Measurements from ENCODE around the gene MRPL4.

MRPL4 gene

DNA sequence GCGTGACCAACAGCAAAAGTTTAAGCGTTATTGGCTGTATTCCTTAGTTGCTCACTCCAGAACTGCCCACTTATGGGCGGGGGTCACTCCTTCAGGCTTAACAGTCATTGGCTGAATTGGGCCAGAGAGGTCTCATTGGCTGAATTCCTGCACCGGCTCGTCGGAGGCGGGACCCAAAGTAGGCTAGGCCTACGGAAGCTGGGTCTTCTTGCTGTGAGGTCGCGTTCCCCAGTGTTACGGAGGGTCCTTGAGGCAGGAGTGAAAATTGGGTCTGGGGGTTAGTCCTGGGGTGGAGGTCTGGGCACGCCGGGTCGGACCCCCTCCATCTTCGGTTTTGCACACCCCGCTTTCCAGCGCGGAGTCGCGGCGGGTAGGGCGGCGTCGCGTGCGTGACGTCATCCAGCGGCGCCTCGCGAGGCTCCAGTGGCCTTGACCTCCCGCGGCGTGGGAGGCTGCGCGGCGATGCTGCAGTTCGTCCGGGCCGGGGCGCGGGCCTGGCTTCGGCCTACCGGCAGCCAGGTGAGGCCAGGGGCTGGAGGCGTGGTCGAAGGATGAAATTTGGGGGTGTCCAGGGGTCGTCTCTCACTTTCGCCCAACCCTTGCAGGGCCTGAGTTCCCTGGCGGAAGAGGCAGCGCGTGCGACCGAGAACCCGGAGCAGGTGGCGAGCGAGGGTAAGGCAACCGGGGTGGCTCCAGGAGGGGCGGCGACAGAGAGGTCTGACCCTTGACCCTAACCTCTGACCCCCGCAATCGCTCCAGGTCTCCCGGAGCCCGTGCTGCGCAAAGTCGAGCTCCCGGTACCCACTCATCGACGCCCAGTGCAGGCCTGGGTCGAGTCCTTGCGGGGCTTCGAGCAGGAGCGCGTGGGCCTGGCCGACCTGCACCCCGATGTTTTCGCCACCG is at the start of gene MRPL4:
MRPL4 (plus strand) TSS at position 423 of the 903 bp plus-strand sequence; CDS start at position 463, 40 bp downstream.
- Histone ChIP-seq H3K27ac (ENCODE audit: low read length) (peak within 1 kb of the TSS; percentile 72), H3K27me3 (ENCODE audit: low read depth, low read length) (no peaks in the 10 kb centered on the region), H3K36me3 (ENCODE audit: control insufficient read depth in 1 of 2, insufficient read depth in 2 of 2, low read length in 2 of 2) (peaks cover 8 to 30% of the 10 kb centered on the region in 2 donors), H3K4me3 (ENCODE audit: low read depth in 1 of 2, low read length in 2 of 2) (peak within 1 kb of the TSS; percentile 80 to 91), H3K4me1 (ENCODE audit: control insufficient read depth in 1 of 2, insufficient read depth in 2 of 2, low read length in 2 of 2) (peaks cover 0 to 15% of the 10 kb centered on the region in 2 donors), H3K9me3 (ENCODE audit: control insufficient read depth in 1 of 2, low read length in 2 of 2) (no peaks in the 10 kb centered on the region)

DNA sequence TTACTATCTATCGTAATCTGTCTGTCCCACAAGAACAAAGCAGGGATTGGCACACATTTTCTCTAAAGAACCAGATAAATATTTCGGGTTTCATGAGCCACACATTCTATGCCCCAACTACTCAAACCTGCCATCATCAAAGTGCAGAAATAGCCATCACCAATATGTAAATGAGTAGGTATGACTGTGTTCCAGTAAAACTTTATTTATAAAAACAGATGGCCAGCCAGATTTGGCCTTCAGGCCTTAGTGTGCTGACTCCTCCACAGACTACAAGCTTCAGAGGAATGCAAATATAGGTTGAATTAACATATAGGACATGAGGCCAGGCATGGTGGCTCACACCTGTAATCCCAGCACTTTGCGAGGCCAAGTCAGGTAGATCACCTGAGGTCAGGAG is 48.3 kb upstream of the MRPL4 start:
- Histone ChIP-seq H3K4me3 (ENCODE audit: low read depth in 1 of 2, low read length in 2 of 2) (no peak overlapping the region), H3K27ac (ENCODE audit: low read length) (no peak overlapping the region), H3K9me3 (ENCODE audit: control insufficient read depth in 1 of 2, low read length in 2 of 2) (no peaks in the 10 kb centered on the region), H3K27me3 (ENCODE audit: low read depth, low read length) (no peaks in the 10 kb centered on the region), H3K36me3 (ENCODE audit: control insufficient read depth in 1 of 2, insufficient read depth in 2 of 2, low read length in 2 of 2) (no peaks in the 10 kb centered on the region), H3K4me1 (ENCODE audit: control insufficient read depth in 1 of 2, insufficient read depth in 2 of 2, low read length in 2 of 2) (no peaks in the 10 kb centered on the region)

DNA sequence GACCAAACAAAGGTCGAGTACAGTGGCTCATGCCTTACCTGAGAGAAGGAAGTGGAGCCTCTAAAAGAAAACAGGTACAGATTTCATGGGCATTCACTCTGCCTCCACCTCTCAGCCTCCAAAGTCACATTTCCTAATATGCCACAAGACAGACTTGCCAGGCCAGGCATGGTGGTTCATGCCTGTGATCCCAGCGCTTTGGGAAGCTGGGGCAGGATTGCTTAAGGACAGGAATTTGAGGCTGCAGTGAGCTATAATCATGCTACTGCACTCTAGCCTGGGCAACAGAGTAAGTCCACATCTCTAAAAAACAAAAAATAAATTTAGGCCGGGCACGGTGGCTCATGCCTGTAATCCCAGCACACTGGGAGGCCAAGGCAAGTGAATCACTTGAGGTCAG is 46.4 kb upstream of the MRPL4 start:
- Histone ChIP-seq H3K9me3 (ENCODE audit: control insufficient read depth in 1 of 2, low read length in 2 of 2) (no peaks in the 10 kb centered on the region), H3K36me3 (ENCODE audit: control insufficient read depth in 1 of 2, insufficient read depth in 2 of 2, low read length in 2 of 2) (no peaks in the 10 kb centered on the region), H3K4me1 (ENCODE audit: control insufficient read depth in 1 of 2, insufficient read depth in 2 of 2, low read length in 2 of 2) (no peaks in the 10 kb centered on the region), H3K4me3 (ENCODE audit: low read depth in 1 of 2, low read length in 2 of 2) (no peak overlapping the region), H3K27me3 (ENCODE audit: low read depth, low read length) (no peaks in the 10 kb centered on the region), H3K27ac (ENCODE audit: low read length) (no peak overlapping the region)

DNA sequence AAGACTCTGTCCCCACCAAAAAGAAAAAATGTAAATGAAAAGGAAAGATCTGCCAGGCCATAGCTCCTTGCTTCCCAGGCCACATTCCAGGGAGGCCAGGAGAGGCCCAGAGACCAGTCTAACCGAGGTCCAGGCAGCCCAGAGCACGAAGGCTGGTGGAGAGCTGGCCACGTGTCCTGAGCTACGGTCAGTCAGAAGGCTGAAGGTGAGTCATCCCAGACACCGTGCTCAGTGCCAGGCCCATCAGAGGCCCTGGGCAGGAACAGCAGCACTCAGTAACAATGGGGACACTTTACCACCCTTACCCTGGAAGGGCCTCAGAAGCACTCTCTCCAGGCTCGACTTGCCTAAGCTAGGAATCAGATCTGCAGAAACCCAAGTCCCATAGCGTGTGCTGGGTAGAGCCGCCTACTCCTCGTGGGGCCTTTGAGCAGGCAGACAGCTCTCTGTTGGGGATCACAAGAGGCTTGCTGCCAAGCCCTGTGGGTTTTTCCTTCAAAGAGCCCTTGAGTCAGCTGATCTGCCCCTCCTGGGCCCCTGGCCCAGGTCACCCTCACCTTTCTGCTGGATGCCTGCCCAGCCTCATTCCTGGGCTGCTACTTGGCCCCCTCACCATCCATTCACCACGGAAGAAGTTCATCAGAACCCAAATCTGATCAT is 45.7 kb upstream of the MRPL4 start:
- Histone ChIP-seq H3K27ac (ENCODE audit: low read length) (no peak overlapping the region), H3K27me3 (ENCODE audit: low read depth, low read length) (no peaks in the 10 kb centered on the region), H3K4me3 (ENCODE audit: low read depth in 1 of 2, low read length in 2 of 2) (no peak overlapping the region), H3K36me3 (ENCODE audit: control insufficient read depth in 1 of 2, insufficient read depth in 2 of 2, low read length in 2 of 2) (no peaks in the 10 kb centered on the region), H3K9me3 (ENCODE audit: control insufficient read depth in 1 of 2, low read length in 2 of 2) (no peaks in the 10 kb centered on the region), H3K4me1 (ENCODE audit: control insufficient read depth in 1 of 2, insufficient read depth in 2 of 2, low read length in 2 of 2) (no peaks in the 10 kb centered on the region)

DNA sequence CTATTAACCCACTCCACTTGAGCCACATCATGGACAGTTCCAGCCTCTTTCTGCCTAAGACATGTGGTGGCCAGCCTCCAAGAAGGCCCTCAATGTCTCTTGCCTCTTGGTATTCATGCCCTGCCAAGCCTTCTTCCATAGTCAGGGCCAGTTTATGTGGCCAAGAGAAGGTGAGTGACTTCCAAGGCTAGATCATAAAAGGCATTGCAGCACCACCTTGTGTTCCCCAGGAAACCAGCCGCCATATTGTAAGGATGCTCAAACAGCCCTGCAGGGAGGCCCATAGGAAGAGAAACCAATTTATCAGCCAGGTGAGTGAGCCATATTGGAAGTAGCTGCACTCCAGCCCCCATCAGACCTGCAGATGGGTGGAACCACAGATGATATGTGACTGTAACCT is 45.0 kb upstream of the MRPL4 start:
- no peaks in the 10 kb centered on the region for H3K36me3 ChIP-seq (ENCODE audit: control insufficient read depth in 1 of 2, insufficient read depth in 2 of 2, low read length in 2 of 2)
- no peaks in the 10 kb centered on the region for H3K9me3 ChIP-seq (ENCODE audit: control insufficient read depth in 1 of 2, low read length in 2 of 2)
- no peaks in the 10 kb centered on the region for H3K4me1 ChIP-seq (ENCODE audit: control insufficient read depth in 1 of 2, insufficient read depth in 2 of 2, low read length in 2 of 2)
- H3K27me3 ChIP-seq (ENCODE audit: low read depth, low read length) = no peaks in the 10 kb centered on the region
- no peak overlapping the region for H3K27ac ChIP-seq (ENCODE audit: low read length)
- no peak overlapping the region for H3K4me3 ChIP-seq (ENCODE audit: low read depth in 1 of 2, low read length in 2 of 2)

DNA sequence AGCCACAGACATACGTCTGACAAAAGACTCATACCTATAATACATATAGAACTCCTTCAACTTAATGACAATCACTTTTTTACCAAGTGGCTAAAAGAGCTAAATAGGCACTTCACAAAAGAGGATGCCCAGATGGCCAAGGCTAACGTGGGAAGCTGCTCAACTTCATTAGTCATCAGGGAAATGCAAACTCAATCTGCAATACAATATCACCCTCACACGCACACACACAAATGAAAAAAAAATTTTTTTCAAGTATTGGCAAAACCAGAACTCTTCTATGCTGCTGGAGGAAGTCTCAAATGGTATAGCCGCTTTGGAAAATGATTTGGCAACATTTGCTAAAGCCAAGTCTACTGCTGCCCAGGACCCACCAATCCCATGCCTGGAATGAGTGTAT is 42.7 kb upstream of the MRPL4 start:
- no peaks in the 10 kb centered on the region for H3K9me3 ChIP-seq (ENCODE audit: control insufficient read depth in 1 of 2, low read length in 2 of 2)
- no peak overlapping the region for H3K27ac ChIP-seq (ENCODE audit: low read length)
- no peaks in the 10 kb centered on the region for H3K27me3 ChIP-seq (ENCODE audit: low read depth, low read length)
- no peaks in the 10 kb centered on the region for H3K4me1 ChIP-seq (ENCODE audit: control insufficient read depth in 1 of 2, insufficient read depth in 2 of 2, low read length in 2 of 2)
- no peak overlapping the region for H3K4me3 ChIP-seq (ENCODE audit: low read depth in 1 of 2, low read length in 2 of 2)
- H3K36me3 ChIP-seq (ENCODE audit: control insufficient read depth in 1 of 2, insufficient read depth in 2 of 2, low read length in 2 of 2) = no peaks in the 10 kb centered on the region

DNA sequence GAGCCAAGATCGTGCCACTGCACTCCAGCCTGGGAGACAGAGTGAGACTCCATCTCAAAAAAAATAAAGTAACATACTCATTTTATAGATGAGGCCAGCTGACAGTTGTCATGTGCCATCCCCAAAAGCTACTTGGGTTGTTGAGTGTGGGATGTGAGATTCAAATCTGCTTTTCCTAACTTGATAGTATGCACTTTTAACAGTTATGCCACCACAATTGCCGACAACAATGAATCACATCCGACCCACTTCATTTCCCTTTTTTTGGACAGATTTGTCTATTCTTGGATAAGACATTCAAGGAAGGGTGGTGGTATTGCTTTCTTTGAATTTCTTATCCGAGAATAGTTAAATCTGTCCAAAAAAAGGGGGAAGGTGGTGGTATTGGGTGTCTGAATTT is 41.0 kb upstream of the MRPL4 start:
- no peak overlapping the region for H3K4me3 ChIP-seq (ENCODE audit: low read depth in 1 of 2, low read length in 2 of 2)
- no peaks in the 10 kb centered on the region for H3K27me3 ChIP-seq (ENCODE audit: low read depth, low read length)

DNA sequence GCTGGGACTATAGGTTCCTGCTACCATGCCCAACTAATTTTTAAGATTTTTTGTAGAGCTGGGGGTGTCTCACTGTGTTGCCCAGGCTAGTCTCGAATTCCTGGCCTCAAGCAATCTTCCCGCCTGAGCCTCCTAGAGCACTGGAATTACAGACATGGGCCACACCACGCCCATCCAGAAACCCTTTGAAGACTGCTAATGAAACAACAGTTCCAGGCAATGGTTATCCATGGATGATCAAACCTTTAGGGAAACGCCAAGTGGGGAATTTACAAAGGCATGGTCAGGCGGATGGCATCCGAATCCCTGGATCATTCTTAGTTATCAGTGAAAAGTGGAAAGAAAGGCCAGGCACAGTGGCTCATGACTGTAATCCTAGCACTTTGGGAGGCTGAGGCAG is 40.3 kb upstream of the MRPL4 start:
- Histone ChIP-seq H3K36me3 (ENCODE audit: control insufficient read depth in 1 of 2, insufficient read depth in 2 of 2, low read length in 2 of 2) (no peaks in the 10 kb centered on the region), H3K27ac (ENCODE audit: low read length) (no peak overlapping the region), H3K4me1 (ENCODE audit: control insufficient read depth in 1 of 2, insufficient read depth in 2 of 2, low read length in 2 of 2) (no peaks in the 10 kb centered on the region), H3K27me3 (ENCODE audit: low read depth, low read length) (no peaks in the 10 kb centered on the region), H3K4me3 (ENCODE audit: low read depth in 1 of 2, low read length in 2 of 2) (no peak overlapping the region), H3K9me3 (ENCODE audit: control insufficient read depth in 1 of 2, low read length in 2 of 2) (no peaks in the 10 kb centered on the region)

More for the DNA sequence above, 41.0 kb upstream of the MRPL4 start:
- H3K9me3 ChIP-seq (ENCODE audit: control insufficient read depth in 1 of 2, low read length in 2 of 2) = no peaks in the 10 kb centered on the region
- H3K36me3 ChIP-seq (ENCODE audit: control insufficient read depth in 1 of 2, insufficient read depth in 2 of 2, low read length in 2 of 2) = no peaks in the 10 kb centered on the region
- no peak overlapping the region for H3K27ac ChIP-seq (ENCODE audit: low read length)
- no peaks in the 10 kb centered on the region for H3K4me1 ChIP-seq (ENCODE audit: control insufficient read depth in 1 of 2, insufficient read depth in 2 of 2, low read length in 2 of 2)

DNA sequence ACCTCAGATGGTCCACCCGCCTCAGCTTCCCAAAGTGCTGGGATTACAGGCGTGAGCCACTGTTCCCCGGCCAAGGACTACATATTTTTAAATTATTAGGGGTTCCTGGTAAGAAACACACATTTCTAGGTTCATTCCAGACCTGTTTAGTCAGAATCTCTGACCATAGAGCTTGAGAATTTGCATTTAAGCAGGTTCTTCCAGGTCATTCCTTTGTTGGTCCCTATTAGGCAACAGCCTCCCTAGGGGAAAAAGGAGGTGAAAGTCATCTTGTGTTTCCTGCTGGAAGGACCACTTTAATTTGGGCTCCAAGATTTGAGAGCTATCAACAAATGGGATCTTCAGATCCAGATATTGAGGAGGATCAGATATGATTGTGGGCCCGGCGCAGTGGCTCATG is 37.2 kb upstream of the MRPL4 start:
- no peaks in the 10 kb centered on the region for H3K36me3 ChIP-seq (ENCODE audit: control insufficient read depth in 1 of 2, insufficient read depth in 2 of 2, low read length in 2 of 2)
- H3K27ac ChIP-seq (ENCODE audit: low read length) = no peak overlapping the region
- H3K9me3 ChIP-seq (ENCODE audit: control insufficient read depth in 1 of 2, low read length in 2 of 2) = no peaks in the 10 kb centered on the region
- no peak overlapping the region for H3K4me3 ChIP-seq (ENCODE audit: low read depth in 1 of 2, low read length in 2 of 2)
- H3K4me1 ChIP-seq (ENCODE audit: control insufficient read depth in 1 of 2, insufficient read depth in 2 of 2, low read length in 2 of 2) = peaks cover 0 to 2% of the 10 kb centered on the region in 2 donors
- no peaks in the 10 kb centered on the region for H3K27me3 ChIP-seq (ENCODE audit: low read depth, low read length)

DNA sequence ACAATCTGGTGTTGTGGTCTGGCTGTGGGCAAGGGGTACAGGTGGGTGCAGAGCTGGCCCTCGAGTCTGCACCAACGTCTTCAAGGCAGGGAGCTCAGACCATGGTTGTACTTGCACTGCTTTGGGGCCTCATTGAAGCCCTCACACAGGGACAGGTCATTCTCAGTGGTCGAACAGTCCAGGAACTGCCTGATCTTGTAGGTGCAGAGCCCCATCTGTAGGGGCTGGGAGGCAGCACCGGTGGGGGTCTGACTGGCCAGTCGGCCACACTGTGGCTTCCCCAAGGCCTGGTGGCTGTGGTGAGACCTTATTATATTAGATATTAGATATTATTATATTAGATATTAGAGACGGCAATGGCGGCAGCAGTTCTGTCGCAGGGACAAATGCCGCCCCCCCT is 34.9 kb upstream of the MRPL4 start:
- Histone ChIP-seq H3K27me3 (ENCODE audit: low read depth, low read length) (no peaks in the 10 kb centered on the region), H3K27ac (ENCODE audit: low read length) (no peak overlapping the region), H3K9me3 (ENCODE audit: control insufficient read depth in 1 of 2, low read length in 2 of 2) (no peaks in the 10 kb centered on the region), H3K36me3 (ENCODE audit: control insufficient read depth in 1 of 2, insufficient read depth in 2 of 2, low read length in 2 of 2) (no peaks in the 10 kb centered on the region), H3K4me3 (ENCODE audit: low read depth in 1 of 2, low read length in 2 of 2) (no peak overlapping the region), H3K4me1 (ENCODE audit: control insufficient read depth in 1 of 2, insufficient read depth in 2 of 2, low read length in 2 of 2) (peaks cover 0 to 8% of the 10 kb centered on the region in 2 donors)

DNA sequence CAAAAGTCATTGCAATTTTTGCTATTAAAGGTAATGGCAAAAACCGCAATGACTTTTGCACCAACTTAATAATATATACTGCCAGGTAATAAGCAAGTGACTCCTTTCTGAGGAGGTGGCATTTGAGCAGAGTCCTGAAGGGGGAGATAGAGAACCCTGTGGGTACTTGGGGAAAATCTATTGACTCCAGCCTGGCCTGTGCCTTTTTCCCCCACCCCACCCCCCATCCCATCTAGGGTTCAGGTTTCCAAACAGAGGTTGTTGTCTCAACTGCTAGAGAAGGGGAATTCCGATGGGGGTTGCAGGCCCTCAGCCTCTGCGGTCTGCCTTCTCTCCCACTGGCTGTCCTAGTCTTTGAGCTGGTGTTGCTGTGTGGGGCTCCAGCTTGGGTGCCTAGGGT is 32.3 kb upstream of the MRPL4 start:
- Histone ChIP-seq H3K4me3 (ENCODE audit: low read depth in 1 of 2, low read length in 2 of 2) (no peak overlapping the region), H3K9me3 (ENCODE audit: control insufficient read depth in 1 of 2, low read length in 2 of 2) (no peaks in the 10 kb centered on the region), H3K27ac (ENCODE audit: low read length) (no peak overlapping the region), H3K27me3 (ENCODE audit: low read depth, low read length) (no peaks in the 10 kb centered on the region), H3K36me3 (ENCODE audit: control insufficient read depth in 1 of 2, insufficient read depth in 2 of 2, low read length in 2 of 2) (peaks cover 0 to 12% of the 10 kb centered on the region in 2 donors), H3K4me1 (ENCODE audit: control insufficient read depth in 1 of 2, insufficient read depth in 2 of 2, low read length in 2 of 2) (peaks cover 0 to 8% of the 10 kb centered on the region in 2 donors)

All from muscle layer of duodenum (tissue), 2 donors.